Gastrocnemius medialis (tissue), 4 donors: ENCODE measurements around the gene JMJD1C. TPM values are rescaled to one million over a fixed set of nuclear protein-coding genes. Genes with fewer than 3 reads are reported as not detected.

Source experiments
- ATAC-seq, 2 donors: fragments of 150-250 bp; one replicate each; pipeline ENCODE4 v1.9.1; 2016
- DNase-seq, 2 donors: peaks; one replicate each; pipeline ENCODE4 v3.0.0-alpha.2; 2019
- H3K27ac ChIP-seq, 4 donors: fragments of 200-600 bp; sonication (generic); 1 replicate in 1 of 4; 2 replicates in 3 of 4; pipeline ENCODE4 v1.5.1; 2016 to 2018; ENCODE audit warnings: mild to moderate bottlenecking in 2 of 4, moderate library complexity in 1 of 4
- H3K27me3 ChIP-seq, 3 donors: fragments of 200-600 bp; sonication (generic) in 2 of 3; 1 replicate in 1 of 3; 2 replicates in 2 of 3; pipeline versions ENCODE4 v1.5.1 to v1.6.0; 2016 to 2019; ENCODE audit warnings: mild to moderate bottlenecking in 1 of 3, moderate library complexity in 1 of 3
- H3K36me3 ChIP-seq, 2 donors: fragments of 200-600 bp; sonication (generic) in 1 of 2; one replicate each; pipeline ENCODE4 v1.5.1; 2017 to 2018
- H3K4me1 ChIP-seq, 2 donors: fragments of 200-600 bp; sonication (generic) in 1 of 2; one replicate each; pipeline ENCODE4 v1.5.1; 2016 to 2017; ENCODE audit warnings: mild to moderate bottlenecking in 2 of 2
- H3K4me3 ChIP-seq, 4 donors: fragments of 200-600 bp; sonication (generic) in 3 of 4; 1 replicate in 1 of 4; 2 replicates in 3 of 4; pipeline ENCODE4 v1.5.1; 2016 to 2019; ENCODE audit warnings: mild to moderate bottlenecking in 2 of 4
- H3K9me3 ChIP-seq, 3 donors: fragments of 200-600 bp; sonication (generic) in 2 of 3; 1 replicate in 1 of 3; 2 replicates in 2 of 3; pipeline ENCODE4 v1.5.1; 2016 to 2019
- CTCF ChIP-seq, 5 experiments: fragments of 450-650 bp in 3 of 5; fragments of 200-600 bp in 2 of 5; sonication (generic) in 2 of 5; IDR thresholded peaks in 4 of 5; conservative IDR thresholded peaks in 1 of 5; 1 replicate in 4 of 5; 2 replicates in 1 of 5; pipeline ENCODE4 v1.5.1; 2016 to 2019; ENCODE audit warnings: antibody characterized with exemption in 5 of 5, mild to moderate bottlenecking in 3 of 5, moderate library complexity in 3 of 5
- POLR2A ChIP-seq, 2 donors: fragments of 450-650 bp; IDR thresholded peaks; one replicate each; pipeline ENCODE4 v1.6.1; 2017; ENCODE audit warnings: antibody characterized with exemption in 2 of 2, mild to moderate bottlenecking in 2 of 2, moderate library complexity in 2 of 2
- in situ Hi-C, 4 donors: fragments of 200-750 bp; cut with MboI; loops; one replicate each; pipeline versions ENCODE4 v1.15.0 to v1.8.0; 2017; ENCODE audit warnings: low sequenced_read_pairs in 4 of 4
- intact Hi-C: fragments of 100-400 bp; cut with DNase I; formaldehyde crosslinking; loops from one replicate; pipeline ENCODE4 v1.15.1; 2023; ENCODE audit warnings: low total_unique reads
- total RNA-seq, 4 donors: library from RNA; depleted of rRNA; stranded (reverse); fragments of >200 nt; gene quantifications; one replicate each; pipeline versions ENCODE4 v1.1.0 to v1.2.3, GENCODE V29; 2016

Gene JMJD1C
- total RNA-seq, 4 donors from 2014 or later: 22.5 to 74.1 (median 46.9) TPM

- intact Hi-C loops: no loop called here
Measured at GRCh38 chr10:63208986-63209385, 256.8 kb downstream of the JMJD1C start.

GRCh38 chr10:63206997-63207811 is 258.6 kb downstream of the JMJD1C start:
- Histone ChIP-seq H3K4me3 (peak overlapping the region in 2 of 4 donors; percentile 3 to 11), H3K27ac (peak overlapping the region; percentile 21 to 47 (median 38)), H3K36me3 (peaks cover 0 to 11% of the 10 kb centered on the region in 2 donors), H3K27me3 (no peaks in the 10 kb centered on the region), H3K4me1 (peaks cover 55 to 58% of the 10 kb centered on the region in 2 donors), H3K9me3 (no peaks in the 10 kb centered on the region)
- TF ChIP-seq CTCF (IDR thresholded peaks at IDR 0.05 in 4 of 5, conservative IDR thresholded peaks at IDR 0.05 in 1 of 5) (no peak), POLR2A (IDR thresholded peaks at IDR 0.05) (no peak)
- DNase-seq: peak in 1 of 2 donors; percentile 11
- in situ Hi-C loops: loop anchor here in 1 of 4 donors (25.0 kb wide), 2 partner anchors 255 to 505 kb away; partner anchors contain the start of gene JMJD1C
- ATAC-seq: peak; percentile 35 to 62
- intact Hi-C loops: no loop called here

More at GRCh38 chr10:63208986-63209385, 256.8 kb downstream of the JMJD1C start:
- no peaks in the 10 kb centered on the region for H3K27me3 ChIP-seq
- H3K36me3 ChIP-seq: peaks cover 0 to 19% of the 10 kb centered on the region in 2 donors
- H3K4me3 ChIP-seq: no peak overlapping the region
- TF ChIP-seq CTCF (IDR thresholded peaks at IDR 0.05 in 4 of 5, conservative IDR thresholded peaks at IDR 0.05 in 1 of 5): no peak
- no peak for TF ChIP-seq POLR2A (IDR thresholded peaks at IDR 0.05)
- in situ Hi-C loops: loop anchor here in 1 of 4 donors (25.0 kb wide), 2 partner anchors 253 to 503 kb away; partner anchors contain the start of gene JMJD1C
- H3K4me1 ChIP-seq: peaks cover 48 to 51% of the 10 kb centered on the region in 2 donors
- no peaks in the 10 kb centered on the region for H3K9me3 ChIP-seq
- DNase-seq (no peak), ATAC-seq (peak in 1 of 2 donors; percentile 40)
- H3K27ac ChIP-seq: peak overlapping the region in 2 of 4 donors; percentile 4 to 47

- peaks cover 0 to 15% of the 10 kb centered on the region in 2 donors for H3K36me3 ChIP-seq
- no peaks in the 10 kb centered on the region for H3K27me3 ChIP-seq
- no peak overlapping the region for H3K4me3 ChIP-seq
- peaks cover 55 to 58% of the 10 kb centered on the region in 2 donors for H3K4me1 ChIP-seq
- H3K27ac ChIP-seq: peak overlapping the region in 3 of 4 donors; percentile 21 to 47 (median 45)
- intact Hi-C loops: no loop called here
- no peaks in the 10 kb centered on the region for H3K9me3 ChIP-seq
- in situ Hi-C loops: loop anchor here in 1 of 4 donors (25.0 kb wide), 2 partner anchors 256 to 506 kb away; partner anchors contain the start of gene JMJD1C
- DNase-seq (no peak), ATAC-seq (no peak)
- TF ChIP-seq POLR2A (IDR thresholded peaks at IDR 0.05) (no peak), CTCF (IDR thresholded peaks at IDR 0.05 in 4 of 5, conservative IDR thresholded peaks at IDR 0.05 in 1 of 5) (no peak)
Measured at GRCh38 chr10:63206576-63206975, 259.2 kb downstream of the JMJD1C start.

GRCh38 chr10:63205421-63205820 is 260.4 kb downstream of the JMJD1C start:
- H3K36me3 ChIP-seq: peaks cover 0 to 18% of the 10 kb centered on the region in 2 donors
- H3K27ac ChIP-seq: no peak overlapping the region
- no peaks in the 10 kb centered on the region for H3K27me3 ChIP-seq
- DNase-seq (no peak), ATAC-seq (no peak)
- H3K4me3 ChIP-seq: no peak overlapping the region
- intact Hi-C loops: no loop called here
- in situ Hi-C loops: loop anchor here in 1 of 4 donors (25.0 kb wide), 2 partner anchors 257 to 507 kb away; partner anchors contain the start of gene JMJD1C
- no peaks in the 10 kb centered on the region for H3K9me3 ChIP-seq
- H3K4me1 ChIP-seq: peaks cover 50 to 51% of the 10 kb centered on the region in 2 donors
- TF ChIP-seq CTCF (IDR thresholded peaks at IDR 0.05 in 4 of 5, conservative IDR thresholded peaks at IDR 0.05 in 1 of 5): no peak
- TF ChIP-seq POLR2A (IDR thresholded peaks at IDR 0.05): no peak
